BJ (cell line): ENCODE results near the gene BRD7. TPM values are rescaled to one million over a fixed set of nuclear protein-coding genes. Genes with fewer than 3 reads are reported as not detected.

Source experiments
- CTCF ChIA-PET: fragments of 350-600 bp; formaldehyde crosslinking; extraction: SDS; loops from one replicate; lab custom pipeline; 2021; ENCODE audit warnings: antibody characterized with exemption, inconsistent platforms; lab: Yijun Ruan, JAX
- POLR2A ChIA-PET: fragments of 300-600 bp; sonication (Branson Sonifier 250); formaldehyde crosslinking; extraction: SDS; loops from one replicate; lab custom pipeline; 2021; ENCODE audit warnings: antibody characterized with exemption; lab: Charles Lee
- DNase-seq: peaks from one replicate; pipeline ENCODE4 v3.0.0-alpha.2; 2011; ENCODE audit warnings: low read depth
- H3K27me3 ChIP-seq: 2 replicates; pipeline ENCODE4 v1.6.0; 2011; ENCODE audit warnings: low read length; ENCODE audit not compliant: control insufficient read depth, insufficient read depth
- H3K36me3 ChIP-seq: 2 replicates; pipeline ENCODE4 v1.5.1; 2011; ENCODE audit warnings: low read length; ENCODE audit not compliant: control insufficient read depth, insufficient read depth
- H3K4me3 ChIP-seq: 2 replicates; pipeline ENCODE4 v1.5.1; 2011; ENCODE audit warnings: low read depth, mild to moderate bottlenecking, control low read depth, low read length
- CTCF ChIP-seq: IDR thresholded peaks from 2 replicates; pipeline ENCODE4 v1.5.1; 2011; ENCODE audit warnings: low read depth, mild to moderate bottlenecking, control low read depth, inconsistent platforms, low read length, moderate library complexity; ENCODE audit not compliant: insufficient read depth
- polyA plus RNA-seq: library from polyadenylated mRNA; depleted of rRNA; stranded (reverse); fragments of >200 nt; gene quantifications from 2 replicates; pipeline ENCODE4 v1.2.3, GENCODE V29; 2011

The BRD7 gene
- polyA plus RNA-seq, 1 experiment: 30.3 TPM

GRCh38 chr16:50304467-50305440, 64.0 kb downstream of the BRD7 start:
- POLR2A ChIA-PET: no interaction called here
- no peak overlapping the region for H3K4me3 ChIP-seq

GRCh38 chr16:50303605-50304466, 65.0 kb downstream of the BRD7 start:
- no peak for TF ChIP-seq CTCF
- Histone ChIP-seq H3K36me3 (peaks cover 1% of the 10 kb centered on the region; the same call in 1 of the 2 replicates), H3K4me3 (no peak overlapping the region), H3K27me3 (no peaks in the 10 kb centered on the region)
- POLR2A ChIA-PET: no interaction called here
- CTCF ChIA-PET: no interaction called here
- no peak for DNase-seq

More at GRCh38 chr16:50304467-50305440, 64.0 kb downstream of the BRD7 start:
- no peak for TF ChIP-seq CTCF
- no peak for DNase-seq
- CTCF ChIA-PET: interaction anchor here (0.6 to 0.8 kb wide), 2 partner anchors 8 to 27 kb away, joined by 3 read pairs; no protein-coding TSS in a partner anchor
- Histone ChIP-seq H3K36me3 (peaks cover 1% of the 10 kb centered on the region; the same call in 1 of the 2 replicates), H3K27me3 (no peaks in the 10 kb centered on the region)

GRCh38 chr16:50303041-50303604, 65.7 kb downstream of the BRD7 start:
- CTCF ChIA-PET: interaction anchor here (0.6 kb wide), 1 partner anchor 91 kb away, joined by 3 read pairs; no protein-coding TSS in a partner anchor
- POLR2A ChIA-PET: no interaction called here
- no peak for TF ChIP-seq CTCF
- Histone ChIP-seq H3K27me3 (no peaks in the 10 kb centered on the region), H3K36me3 (peaks cover 1% of the 10 kb centered on the region; the same call in 1 of the 2 replicates), H3K4me3 (no peak overlapping the region)
- DNase-seq: no peak

GRCh38 chr16:50302472-50303005, 66.2 kb downstream of the BRD7 start:
- no peak for DNase-seq
- CTCF ChIA-PET: interaction anchor here (0.6 kb wide), 1 partner anchor 90 kb away, joined by 3 read pairs; no protein-coding TSS in a partner anchor
- Histone ChIP-seq H3K4me3 (no peak overlapping the region), H3K27me3 (no peaks in the 10 kb centered on the region), H3K36me3 (peaks cover 1% of the 10 kb centered on the region; the same call in 1 of the 2 replicates)
- no peak for TF ChIP-seq CTCF
- POLR2A ChIA-PET: no interaction called here
